Measurements from ENCODE around the gene FBXL15. TPM values are rescaled to one million over a fixed set of nuclear protein-coding genes. Genes with fewer than 3 reads are reported as not detected.
A peak's percentile ranks its signal among the peaks of the same experiment; 100 is the strongest.

Gene FBXL15
- total RNA-seq, 1 donor from 2014 or later, result 12.3 TPM

DNA sequence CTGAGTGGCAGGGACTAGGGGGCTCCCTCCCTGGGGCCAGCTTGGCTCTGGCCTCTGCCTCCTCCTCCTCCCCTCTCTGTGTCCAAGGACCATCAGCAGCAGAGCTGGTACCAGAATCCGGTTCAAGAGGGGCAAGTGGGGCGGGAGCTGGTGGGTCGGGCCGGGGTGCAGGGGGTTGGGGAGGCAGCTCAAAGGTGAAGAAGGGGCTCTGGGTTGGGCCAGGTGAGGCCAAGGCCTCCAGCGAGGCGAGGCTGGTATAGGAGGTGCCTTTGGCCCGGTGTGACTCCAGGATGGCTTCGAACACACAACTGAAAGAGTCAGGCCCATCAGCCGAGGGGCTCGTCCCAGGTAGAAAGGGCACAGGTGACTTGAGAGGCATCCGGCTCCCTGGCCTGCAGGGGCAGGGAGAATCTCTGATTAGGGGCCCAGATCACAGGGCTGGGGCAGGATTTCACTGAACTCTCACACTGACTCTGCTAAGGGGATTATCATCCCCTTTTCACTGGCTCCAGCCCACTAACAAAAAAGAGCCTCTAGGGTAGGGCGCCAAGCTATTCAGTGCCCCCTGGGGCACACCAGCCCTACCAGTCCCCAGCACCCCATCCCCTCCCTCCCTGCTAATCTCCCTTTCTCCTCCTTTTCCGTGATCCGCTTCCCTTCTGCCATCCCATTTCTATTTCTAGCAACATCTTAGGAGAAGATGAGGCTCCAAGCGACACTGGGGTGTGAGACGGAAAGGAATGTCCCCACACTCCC lies 6.7 kb upstream of the FBXL15 start:
- Histone ChIP-seq H3K4me1 (peaks cover 20% of the 10 kb centered on the region), H3K36me3 (no peaks in the 10 kb centered on the region), H3K9me3 (replicated peaks) (no peaks in the 10 kb centered on the region), H3K27me3 (ENCODE audit: low read depth) (peaks cover 100% of the 10 kb centered on the region), H3K4me3 (no peak overlapping the region), H3K27ac (replicated peaks) (no peak overlapping the region)
- intact Hi-C loops (cut with micrococcal nuclease), result no loop called here
- TF ChIP-seq, protein P1, sequence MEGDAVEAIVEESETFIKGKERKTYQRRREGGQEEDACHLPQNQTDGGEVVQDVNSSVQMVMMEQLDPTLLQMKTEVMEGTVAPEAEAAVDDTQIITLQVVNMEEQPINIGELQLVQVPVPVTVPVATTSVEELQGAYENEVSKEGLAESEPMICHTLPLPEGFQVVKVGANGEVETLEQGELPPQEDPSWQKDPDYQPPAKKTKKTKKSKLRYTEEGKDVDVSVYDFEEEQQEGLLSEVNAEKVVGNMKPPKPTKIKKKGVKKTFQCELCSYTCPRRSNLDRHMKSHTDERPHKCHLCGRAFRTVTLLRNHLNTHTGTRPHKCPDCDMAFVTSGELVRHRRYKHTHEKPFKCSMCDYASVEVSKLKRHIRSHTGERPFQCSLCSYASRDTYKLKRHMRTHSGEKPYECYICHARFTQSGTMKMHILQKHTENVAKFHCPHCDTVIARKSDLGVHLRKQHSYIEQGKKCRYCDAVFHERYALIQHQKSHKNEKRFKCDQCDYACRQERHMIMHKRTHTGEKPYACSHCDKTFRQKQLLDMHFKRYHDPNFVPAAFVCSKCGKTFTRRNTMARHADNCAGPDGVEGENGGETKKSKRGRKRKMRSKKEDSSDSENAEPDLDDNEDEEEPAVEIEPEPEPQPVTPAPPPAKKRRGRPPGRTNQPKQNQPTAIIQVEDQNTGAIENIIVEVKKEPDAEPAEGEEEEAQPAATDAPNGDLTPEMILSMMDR (IDR thresholded peaks at IDR 0.05; ENCODE audit: borderline replicate concordance), result no peak
- peak; percentile 9 for DNase-seq

DNA sequence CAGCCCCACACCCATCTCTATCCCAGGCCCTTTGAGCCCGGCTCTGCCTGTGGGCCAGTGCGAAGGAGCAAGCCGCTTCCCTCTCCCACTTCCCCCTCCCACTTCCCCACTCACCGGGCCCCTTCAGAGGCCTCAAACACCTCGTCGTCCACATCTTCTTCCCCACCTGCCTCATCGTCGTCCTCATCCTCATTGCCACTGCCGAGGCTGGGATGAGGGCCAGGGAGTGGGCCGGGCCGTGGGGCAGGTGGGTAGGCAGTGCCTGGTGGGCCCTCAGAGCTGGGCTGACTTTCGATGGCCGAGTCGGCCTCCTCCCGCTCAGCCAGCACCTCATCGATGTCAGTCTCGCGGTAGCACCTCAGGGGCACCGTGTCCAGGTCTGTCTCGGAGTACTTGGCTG lies 5.9 kb upstream of the FBXL15 start:
- H3K27ac ChIP-seq (replicated peaks), result no peak overlapping the region
- H3K27me3 ChIP-seq (ENCODE audit: low read depth), result peaks cover 95% of the 10 kb centered on the region
- H3K4me3 ChIP-seq, result no peak overlapping the region
- no peaks in the 10 kb centered on the region for H3K36me3 ChIP-seq
- peaks cover 21% of the 10 kb centered on the region for H3K4me1 ChIP-seq
- no peak for DNase-seq
- TF ChIP-seq, protein P1 (IDR thresholded peaks at IDR 0.05; ENCODE audit: borderline replicate concordance), result no peak
- H3K9me3 ChIP-seq (replicated peaks), result no peaks in the 10 kb centered on the region
- intact Hi-C loops (cut with micrococcal nuclease), result no loop called here

DNA sequence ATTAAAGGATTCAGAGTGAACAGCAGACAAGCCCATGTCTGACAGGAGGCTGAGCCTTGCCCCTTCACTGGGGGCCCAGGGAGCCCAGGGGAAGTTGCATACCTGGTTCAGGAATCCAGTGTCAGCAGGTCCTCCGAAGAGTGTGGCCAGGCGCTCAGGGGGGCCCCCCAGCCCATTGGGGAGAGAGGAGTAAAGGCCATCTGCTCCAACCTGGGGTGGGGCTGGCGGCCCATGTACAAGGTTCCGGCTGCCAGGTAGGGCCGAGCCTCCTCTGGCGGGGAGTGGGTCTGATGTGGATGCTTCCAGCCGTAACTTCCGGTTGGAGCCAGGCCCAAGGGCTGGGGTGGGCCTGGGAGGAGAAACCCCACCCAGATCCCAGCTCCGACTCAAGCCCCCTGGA lies 4.4 kb upstream of the FBXL15 start:
- no peaks in the 10 kb centered on the region for H3K36me3 ChIP-seq
- H3K4me3 ChIP-seq, result no peak overlapping the region
- H3K9me3 ChIP-seq (replicated peaks), result no peaks in the 10 kb centered on the region
- no peak overlapping the region for H3K27ac ChIP-seq (replicated peaks)
- intact Hi-C loops (cut with micrococcal nuclease), result no loop called here
- TF ChIP-seq, protein P1 (IDR thresholded peaks at IDR 0.05; ENCODE audit: borderline replicate concordance), result no peak
- peaks cover 24% of the 10 kb centered on the region for H3K4me1 ChIP-seq
- DNase-seq, result peak; percentile 7
- H3K27me3 ChIP-seq (ENCODE audit: low read depth), result peaks cover 80% of the 10 kb centered on the region

DNA sequence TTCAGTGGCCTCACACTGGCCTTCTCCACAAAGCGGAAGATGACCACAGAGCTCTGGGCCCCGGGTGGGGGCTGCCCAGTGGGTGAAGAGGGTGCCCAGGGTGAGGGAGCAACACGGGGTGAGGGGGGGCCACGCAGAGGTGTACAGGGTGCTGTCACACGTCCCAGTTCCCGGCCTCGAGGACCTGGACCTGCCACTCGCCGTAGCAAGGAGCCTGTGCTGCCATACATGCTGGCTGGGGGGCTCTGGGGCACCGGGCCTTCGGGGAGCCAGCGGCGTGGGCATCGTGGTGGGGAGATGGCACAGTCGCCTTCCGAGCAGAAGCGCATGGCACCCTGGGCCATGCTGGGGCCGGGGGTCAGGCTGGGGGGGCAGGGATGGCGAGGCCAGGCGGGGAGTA lies 3.9 kb upstream of the FBXL15 start:
- H3K27me3 ChIP-seq (ENCODE audit: low read depth), result peaks cover 76% of the 10 kb centered on the region
- TF ChIP-seq, protein P1 (IDR thresholded peaks at IDR 0.05; ENCODE audit: borderline replicate concordance), result no peak
- H3K9me3 ChIP-seq (replicated peaks), result no peaks in the 10 kb centered on the region
- intact Hi-C loops (cut with micrococcal nuclease), result no loop called here
- DNase-seq, result no peak
- H3K4me3 ChIP-seq, result no peak overlapping the region
- H3K27ac ChIP-seq (replicated peaks), result no peak overlapping the region
- H3K4me1 ChIP-seq, result peaks cover 28% of the 10 kb centered on the region
- no peaks in the 10 kb centered on the region for H3K36me3 ChIP-seq

DNA sequence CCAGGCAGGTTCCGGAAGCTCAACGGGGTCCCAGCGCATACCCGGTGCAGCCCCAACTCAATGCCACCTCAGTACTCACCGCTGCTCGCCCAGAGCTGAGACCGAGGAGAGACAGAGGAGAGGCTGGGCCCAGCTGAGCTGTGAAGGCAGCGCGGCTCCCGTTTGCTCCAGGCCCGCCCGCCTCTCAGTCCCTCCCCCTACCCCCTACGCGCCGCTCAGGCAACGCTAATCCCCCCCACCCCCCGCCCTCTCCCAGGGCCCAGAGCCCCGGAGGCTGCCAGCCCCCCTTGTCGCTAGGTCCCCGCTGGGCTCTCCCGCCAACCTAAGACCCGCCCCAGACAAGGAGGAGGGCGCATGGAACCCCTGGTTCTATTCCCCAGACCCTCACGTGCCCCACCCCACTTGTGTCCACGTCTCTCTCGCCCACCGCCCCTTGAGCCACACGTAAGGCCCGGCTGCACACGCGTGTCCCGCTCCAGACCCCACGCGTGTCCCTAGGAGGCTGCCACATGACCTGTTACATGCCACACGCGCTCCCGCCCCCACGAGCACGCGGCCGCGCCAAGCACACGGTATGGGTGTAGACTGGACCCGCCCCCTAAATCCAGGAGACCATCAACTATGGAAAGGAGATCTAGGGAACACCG lies 1.9 kb upstream of the FBXL15 start, which contains the start of gene PSD:
Gene PSD, minus strand, starts transcription at position 164 of the 647 bp plus-strand sequence. CDS start 1,747 bp downstream, outside the sequence.
- peaks cover 56% of the 10 kb centered on the region for H3K27me3 ChIP-seq (ENCODE audit: low read depth)

More for the DNA sequence above, 1.9 kb upstream of the FBXL15 start, which contains the start of gene PSD:
- H3K4me1 ChIP-seq, result peaks cover 49% of the 10 kb centered on the region
- no peaks in the 10 kb centered on the region for H3K9me3 ChIP-seq (replicated peaks)
- H3K27ac ChIP-seq (replicated peaks), result no peak within 1 kb of the TSS
- no peak for DNase-seq
- H3K4me3 ChIP-seq, result peak within 1 kb of the TSS; percentile 82
- intact Hi-C loops (cut with micrococcal nuclease), result no loop called here
- H3K36me3 ChIP-seq, result peaks cover 7% of the 10 kb centered on the region
- TF ChIP-seq, protein P1 (IDR thresholded peaks at IDR 0.05; ENCODE audit: borderline replicate concordance), result no peak

Measured in left ventricle myocardium inferior (tissue), 1 donor.